ENCODE data around the gene CNTNAP5.

The CNTNAP5 gene

GRCh38 chr2:124623560-124623959 lies 598.5 kb downstream of the CNTNAP5 start:
- H3K9me3 ChIP-seq (replicated peaks; ENCODE audit: insufficient read depth, low read length): no peaks in the 10 kb centered on the region
- H3K9ac ChIP-seq (ENCODE audit: low read length): no peak overlapping the region
- DNase-seq: no peak
- no peaks in the 10 kb centered on the region for H3F3A ChIP-seq (ENCODE audit: insufficient read depth, low read length)
- H3K4me1 ChIP-seq (ENCODE audit: low read length): no peaks in the 10 kb centered on the region
- H3K27me3 ChIP-seq (replicated peaks; ENCODE audit: insufficient read depth, low read length): no peaks in the 10 kb centered on the region
- TF ChIP-seq CTCF (IDR thresholded peaks at IDR 0.05; ENCODE audit: low read length): no peak
- TF ChIP-seq EZH2phosphoT487 (IDR thresholded peaks at IDR 0.05; ENCODE audit: low read length): no peak
- no peak for TF ChIP-seq EZH2 (optimal IDR thresholded peaks at IDR 0.05; ENCODE audit: low read depth, low read length)
- H2AFZ ChIP-seq (ENCODE audit: low read length): no peak overlapping the region
- H4K20me1 ChIP-seq (ENCODE audit: insufficient read depth, low read length): no peaks in the 10 kb centered on the region
- no peaks in the 10 kb centered on the region for H3K36me3 ChIP-seq (replicated peaks; ENCODE audit: insufficient read depth, low read length)
- no peak overlapping the region for H3K27ac ChIP-seq (ENCODE audit: low read length)
- no peak overlapping the region for H3K4me2 ChIP-seq (ENCODE audit: low read depth, low read length)
- H3K79me2 ChIP-seq (ENCODE audit: low read length): no peaks in the 10 kb centered on the region
- H3K4me3 ChIP-seq (ENCODE audit: low read length): no peak overlapping the region
- no peaks in the 10 kb centered on the region for H3K9me2 ChIP-seq (replicated peaks; ENCODE audit: insufficient read depth, low read length)

GRCh38 chr2:124625561-124625960 lies 600.5 kb downstream of the CNTNAP5 start:
- Histone ChIP-seq H3F3A (ENCODE audit: insufficient read depth, low read length) (no peaks in the 10 kb centered on the region), H2AFZ (ENCODE audit: low read length) (no peak overlapping the region), H3K4me1 (ENCODE audit: low read length) (no peaks in the 10 kb centered on the region), H3K4me3 (ENCODE audit: low read length) (no peak overlapping the region), H3K79me2 (ENCODE audit: low read length) (no peaks in the 10 kb centered on the region), H3K9me2 (replicated peaks; ENCODE audit: insufficient read depth, low read length) (no peaks in the 10 kb centered on the region), H3K27me3 (replicated peaks; ENCODE audit: insufficient read depth, low read length) (no peaks in the 10 kb centered on the region), H4K20me1 (ENCODE audit: insufficient read depth, low read length) (no peaks in the 10 kb centered on the region), H3K4me2 (ENCODE audit: low read depth, low read length) (no peak overlapping the region), H3K9ac (ENCODE audit: low read length) (no peak overlapping the region), H3K36me3 (replicated peaks; ENCODE audit: insufficient read depth, low read length) (no peaks in the 10 kb centered on the region), H3K27ac (ENCODE audit: low read length) (no peak overlapping the region), H3K9me3 (replicated peaks; ENCODE audit: insufficient read depth, low read length) (no peaks in the 10 kb centered on the region)
- TF ChIP-seq EZH2 (optimal IDR thresholded peaks at IDR 0.05; ENCODE audit: low read depth, low read length) (no peak), CTCF (IDR thresholded peaks at IDR 0.05; ENCODE audit: low read length) (no peak), EZH2phosphoT487 (IDR thresholded peaks at IDR 0.05; ENCODE audit: low read length) (no peak)
- no peak for DNase-seq

GRCh38 chr2:124626993-124627392 lies 601.9 kb downstream of the CNTNAP5 start:
- Histone ChIP-seq H2AFZ (ENCODE audit: low read length) (no peak overlapping the region), H3K9me2 (replicated peaks; ENCODE audit: insufficient read depth, low read length) (no peaks in the 10 kb centered on the region), H3F3A (ENCODE audit: insufficient read depth, low read length) (no peaks in the 10 kb centered on the region), H3K27ac (ENCODE audit: low read length) (no peak overlapping the region), H3K36me3 (replicated peaks; ENCODE audit: insufficient read depth, low read length) (no peaks in the 10 kb centered on the region), H3K27me3 (replicated peaks; ENCODE audit: insufficient read depth, low read length) (no peaks in the 10 kb centered on the region), H3K4me3 (ENCODE audit: low read length) (no peak overlapping the region), H3K4me2 (ENCODE audit: low read depth, low read length) (no peak overlapping the region), H4K20me1 (ENCODE audit: insufficient read depth, low read length) (no peaks in the 10 kb centered on the region), H3K9me3 (replicated peaks; ENCODE audit: insufficient read depth, low read length) (no peaks in the 10 kb centered on the region), H3K9ac (ENCODE audit: low read length) (no peak overlapping the region), H3K4me1 (ENCODE audit: low read length) (no peaks in the 10 kb centered on the region), H3K79me2 (ENCODE audit: low read length) (no peaks in the 10 kb centered on the region)
- no peak for DNase-seq
- no peak for TF ChIP-seq EZH2 (optimal IDR thresholded peaks at IDR 0.05; ENCODE audit: low read depth, low read length)
- no peak for TF ChIP-seq EZH2phosphoT487 (IDR thresholded peaks at IDR 0.05; ENCODE audit: low read length)
- TF ChIP-seq CTCF (IDR thresholded peaks at IDR 0.05; ENCODE audit: low read length): no peak

All from MM.1S (cell line).